Measurements from ENCODE around the gene PIAS2.

DNA sequence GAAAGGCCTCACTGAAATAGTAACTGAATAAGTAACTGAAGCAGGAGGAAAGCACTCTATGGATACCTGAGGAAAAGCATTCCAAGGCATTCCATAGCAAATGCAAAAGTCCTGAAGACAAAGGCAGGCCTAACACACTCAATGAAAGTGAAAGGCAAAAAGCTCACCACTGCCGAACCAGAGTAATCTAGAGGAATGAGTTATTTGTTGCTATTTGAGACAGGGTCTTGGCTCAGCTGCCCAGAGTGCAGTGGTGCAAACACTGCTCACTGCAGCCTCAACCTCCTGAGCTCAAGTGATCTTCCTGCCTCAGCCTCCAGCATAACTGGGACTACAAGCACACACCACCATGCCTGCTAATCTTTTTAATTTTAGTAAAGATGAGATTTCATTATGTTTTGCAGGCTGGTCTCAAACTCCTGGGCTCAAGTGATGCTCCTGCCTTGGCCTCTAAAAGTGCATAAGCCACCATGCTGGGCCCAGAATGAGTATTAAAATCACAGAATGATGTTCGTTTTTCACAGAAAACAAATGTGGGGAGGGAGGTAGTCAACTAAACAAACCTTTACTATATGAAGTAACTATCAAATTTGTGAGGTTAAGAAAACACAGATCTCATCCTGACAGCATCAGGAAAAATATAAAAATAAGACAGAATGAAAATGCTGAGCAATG lies 17.9 kb downstream of the PIAS2 start:
- TF ChIP-seq, protein P1, sequence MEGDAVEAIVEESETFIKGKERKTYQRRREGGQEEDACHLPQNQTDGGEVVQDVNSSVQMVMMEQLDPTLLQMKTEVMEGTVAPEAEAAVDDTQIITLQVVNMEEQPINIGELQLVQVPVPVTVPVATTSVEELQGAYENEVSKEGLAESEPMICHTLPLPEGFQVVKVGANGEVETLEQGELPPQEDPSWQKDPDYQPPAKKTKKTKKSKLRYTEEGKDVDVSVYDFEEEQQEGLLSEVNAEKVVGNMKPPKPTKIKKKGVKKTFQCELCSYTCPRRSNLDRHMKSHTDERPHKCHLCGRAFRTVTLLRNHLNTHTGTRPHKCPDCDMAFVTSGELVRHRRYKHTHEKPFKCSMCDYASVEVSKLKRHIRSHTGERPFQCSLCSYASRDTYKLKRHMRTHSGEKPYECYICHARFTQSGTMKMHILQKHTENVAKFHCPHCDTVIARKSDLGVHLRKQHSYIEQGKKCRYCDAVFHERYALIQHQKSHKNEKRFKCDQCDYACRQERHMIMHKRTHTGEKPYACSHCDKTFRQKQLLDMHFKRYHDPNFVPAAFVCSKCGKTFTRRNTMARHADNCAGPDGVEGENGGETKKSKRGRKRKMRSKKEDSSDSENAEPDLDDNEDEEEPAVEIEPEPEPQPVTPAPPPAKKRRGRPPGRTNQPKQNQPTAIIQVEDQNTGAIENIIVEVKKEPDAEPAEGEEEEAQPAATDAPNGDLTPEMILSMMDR (IDR thresholded peaks at IDR 0.05), result no peak
- no peak for TF ChIP-seq EP300 (IDR thresholded peaks at IDR 0.05; ENCODE audit: low read depth)
- no peak for TF ChIP-seq POLR2AphosphoS5 (IDR thresholded peaks at IDR 0.05)
